ENCODE measurements around the gene SUGP1.

SUGP1 gene

DNA sequence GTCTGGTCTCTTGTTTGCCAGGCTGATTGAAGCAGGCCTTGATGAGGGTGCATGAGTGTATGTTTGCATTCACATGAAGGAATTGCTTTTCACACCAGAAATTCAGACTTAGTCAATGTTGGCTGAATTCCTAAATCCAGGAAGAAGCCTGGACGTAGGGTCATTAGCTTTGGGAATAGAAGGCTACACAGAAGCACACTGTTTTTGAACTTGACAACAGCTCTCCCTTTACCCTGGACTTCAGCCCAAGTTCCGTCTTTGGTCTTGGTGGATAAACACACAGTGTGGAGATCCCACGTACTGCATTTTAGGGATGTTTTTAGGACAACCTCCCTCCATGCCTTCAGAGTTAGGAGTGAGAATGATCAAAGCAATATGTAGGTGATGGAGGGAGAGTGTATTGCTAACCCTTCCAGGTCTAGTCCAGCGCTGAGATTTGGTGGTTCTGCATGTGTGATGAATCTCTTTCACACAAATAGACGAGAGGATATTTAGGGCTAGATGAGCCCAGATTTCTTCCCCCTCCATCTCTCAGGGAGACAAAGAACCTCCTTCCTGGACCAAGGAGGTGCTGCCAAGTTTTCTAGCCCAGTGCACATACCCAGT, 70.0 kb downstream of the SUGP1 start:
- no peak for DNase-seq (ENCODE audit: low read depth)
- H3K4me3 ChIP-seq (ENCODE audit: low read depth, low read length): no peak overlapping the region
- TF ChIP-seq, protein P1, sequence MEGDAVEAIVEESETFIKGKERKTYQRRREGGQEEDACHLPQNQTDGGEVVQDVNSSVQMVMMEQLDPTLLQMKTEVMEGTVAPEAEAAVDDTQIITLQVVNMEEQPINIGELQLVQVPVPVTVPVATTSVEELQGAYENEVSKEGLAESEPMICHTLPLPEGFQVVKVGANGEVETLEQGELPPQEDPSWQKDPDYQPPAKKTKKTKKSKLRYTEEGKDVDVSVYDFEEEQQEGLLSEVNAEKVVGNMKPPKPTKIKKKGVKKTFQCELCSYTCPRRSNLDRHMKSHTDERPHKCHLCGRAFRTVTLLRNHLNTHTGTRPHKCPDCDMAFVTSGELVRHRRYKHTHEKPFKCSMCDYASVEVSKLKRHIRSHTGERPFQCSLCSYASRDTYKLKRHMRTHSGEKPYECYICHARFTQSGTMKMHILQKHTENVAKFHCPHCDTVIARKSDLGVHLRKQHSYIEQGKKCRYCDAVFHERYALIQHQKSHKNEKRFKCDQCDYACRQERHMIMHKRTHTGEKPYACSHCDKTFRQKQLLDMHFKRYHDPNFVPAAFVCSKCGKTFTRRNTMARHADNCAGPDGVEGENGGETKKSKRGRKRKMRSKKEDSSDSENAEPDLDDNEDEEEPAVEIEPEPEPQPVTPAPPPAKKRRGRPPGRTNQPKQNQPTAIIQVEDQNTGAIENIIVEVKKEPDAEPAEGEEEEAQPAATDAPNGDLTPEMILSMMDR (IDR thresholded peaks at IDR 0.05; ENCODE audit: control insufficient read depth, extremely low read depth, insufficient read depth): no peak

DNA sequence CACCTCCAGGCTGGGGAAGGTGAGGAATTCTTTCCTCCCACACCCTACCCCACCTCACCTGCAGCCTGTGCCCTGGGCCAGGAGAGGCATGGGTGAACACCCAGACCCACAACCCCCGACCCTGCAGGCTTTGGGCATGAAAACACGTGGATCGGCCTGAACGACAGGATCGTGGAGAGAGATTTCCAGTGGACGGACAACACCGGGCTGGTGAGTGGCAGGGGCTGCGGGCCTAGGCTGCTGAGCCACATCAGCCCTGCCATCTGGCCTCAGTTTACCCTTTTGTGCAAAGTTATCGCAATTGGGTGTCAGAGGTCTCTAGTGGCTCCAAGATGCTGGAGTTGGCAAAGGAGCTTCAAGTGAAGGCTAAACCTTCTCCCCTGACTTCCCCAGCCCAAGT, 79.8 kb downstream of the SUGP1 start:
- TF ChIP-seq, protein P1 (IDR thresholded peaks at IDR 0.05; ENCODE audit: control insufficient read depth, extremely low read depth, insufficient read depth): no peak
- no peak overlapping the region for H3K4me3 ChIP-seq (ENCODE audit: low read depth, low read length)
- DNase-seq (ENCODE audit: low read depth): no peak

DNA sequence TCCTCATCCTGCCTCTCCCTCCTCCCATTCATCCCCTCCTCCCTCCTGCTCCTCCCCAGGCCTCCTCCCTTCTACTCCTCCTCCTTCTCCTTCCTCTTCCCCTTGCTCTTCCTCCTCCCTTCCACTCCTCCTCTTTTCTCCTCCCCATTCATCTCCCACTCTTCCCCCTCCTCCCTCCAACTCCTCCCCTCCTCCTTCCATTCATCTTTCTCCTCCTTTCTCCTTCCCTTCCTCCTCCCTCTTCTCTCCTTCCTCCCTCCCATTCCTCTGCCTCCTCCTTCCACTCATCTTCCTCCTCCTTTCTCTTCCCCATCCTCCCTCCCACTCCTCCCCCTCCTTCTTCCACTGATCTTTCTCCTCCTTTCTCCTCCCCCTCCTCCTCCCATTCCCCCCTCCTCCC, 80.6 kb downstream of the SUGP1 start:
- TF ChIP-seq, protein P1 (IDR thresholded peaks at IDR 0.05; ENCODE audit: control insufficient read depth, extremely low read depth, insufficient read depth): no peak
- no peak for DNase-seq (ENCODE audit: low read depth)
- H3K4me3 ChIP-seq (ENCODE audit: low read depth, low read length): no peak overlapping the region

DNA sequence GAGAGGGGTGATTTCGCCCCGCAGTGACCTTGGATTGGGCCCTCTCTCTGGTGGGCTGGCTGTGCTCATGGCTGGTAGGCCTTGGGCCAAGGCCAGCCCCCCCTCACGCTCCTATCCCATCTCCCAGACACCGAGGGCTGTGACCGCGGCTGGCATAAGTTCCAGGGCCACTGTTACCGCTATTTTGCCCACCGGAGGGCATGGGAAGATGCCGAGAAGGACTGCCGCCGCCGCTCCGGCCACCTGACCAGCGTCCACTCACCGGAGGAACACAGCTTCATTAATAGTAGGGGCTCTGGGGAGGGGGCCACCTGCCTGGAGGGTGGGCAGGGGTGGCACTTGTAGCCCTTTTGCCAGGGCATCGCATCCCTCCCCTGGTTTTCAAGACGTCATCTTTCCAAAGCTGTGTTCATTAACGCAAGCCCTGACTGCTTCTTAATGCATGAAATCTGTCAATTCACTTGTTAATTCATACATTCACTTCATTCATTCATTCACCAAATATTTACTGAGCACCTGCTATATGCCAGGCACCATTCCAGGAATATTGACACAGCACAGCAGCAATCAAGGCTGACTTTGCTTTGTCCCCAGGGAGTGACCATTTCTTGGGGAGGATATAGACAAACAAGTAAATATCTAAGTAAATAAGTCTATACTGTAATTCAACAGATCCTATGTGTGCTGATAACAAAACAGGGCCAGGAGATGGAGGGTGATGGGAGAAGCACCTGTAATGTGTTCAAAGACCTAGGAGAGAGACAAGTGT, 82.0 kb downstream of the SUGP1 start:
- no peak for DNase-seq (ENCODE audit: low read depth)
- TF ChIP-seq, protein P1 (IDR thresholded peaks at IDR 0.05; ENCODE audit: control insufficient read depth, extremely low read depth, insufficient read depth): no peak
- no peak overlapping the region for H3K4me3 ChIP-seq (ENCODE audit: low read depth, low read length)

DNA sequence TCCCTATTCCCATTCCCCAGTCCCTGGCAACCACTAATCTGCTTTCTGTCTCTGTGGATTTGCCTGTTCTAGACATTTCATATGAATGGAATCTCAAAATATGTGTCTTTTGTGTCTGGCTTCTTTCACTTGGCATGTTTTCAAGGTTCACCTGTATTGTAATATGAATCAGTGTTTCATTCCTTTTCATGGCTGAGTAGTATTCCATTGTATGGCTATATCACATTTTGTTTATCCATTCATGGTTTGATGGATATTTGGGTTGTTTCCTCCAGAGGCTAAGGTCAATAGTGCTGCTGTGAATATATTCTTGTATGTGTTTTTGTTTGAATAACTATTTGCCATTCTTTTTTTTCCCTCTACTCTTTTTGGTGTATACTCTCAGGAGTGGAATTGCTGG, 84.1 kb downstream of the SUGP1 start:
- TF ChIP-seq, protein P1 (IDR thresholded peaks at IDR 0.05; ENCODE audit: control insufficient read depth, extremely low read depth, insufficient read depth): no peak
- DNase-seq (ENCODE audit: low read depth): no peak
- no peak overlapping the region for H3K4me3 ChIP-seq (ENCODE audit: low read depth, low read length)

DNA sequence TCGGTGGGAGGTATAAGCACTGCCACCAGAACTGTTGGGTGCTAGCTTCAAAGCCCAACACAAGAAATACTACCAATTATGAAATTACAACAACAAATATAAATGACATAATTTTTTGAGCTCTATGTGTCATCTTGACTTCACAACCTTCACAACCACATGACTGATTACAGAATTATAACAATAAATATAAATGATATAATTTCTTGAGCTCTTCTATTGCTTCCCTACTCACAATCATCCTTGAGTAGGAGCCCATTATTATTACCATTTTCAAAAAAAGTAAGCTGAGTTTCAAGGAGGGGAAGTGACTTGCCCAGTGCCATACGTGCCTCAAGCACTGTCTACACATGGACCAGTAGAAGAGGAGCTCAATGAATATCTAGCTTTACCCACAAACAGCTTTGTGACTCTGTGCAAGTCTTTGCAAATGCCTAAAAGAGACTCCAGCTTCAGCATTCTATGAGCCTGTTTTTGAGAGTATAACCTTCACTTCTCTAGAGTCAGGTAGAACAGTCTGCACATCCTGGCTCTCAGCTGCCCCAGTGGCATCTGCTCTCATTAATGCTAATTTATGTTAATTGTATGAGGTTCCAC, 86.0 kb downstream of the SUGP1 start:
- DNase-seq (ENCODE audit: low read depth): no peak
- no peak overlapping the region for H3K4me3 ChIP-seq (ENCODE audit: low read depth, low read length)
- TF ChIP-seq, protein P1 (IDR thresholded peaks at IDR 0.05; ENCODE audit: control insufficient read depth, extremely low read depth, insufficient read depth): no peak

Data from LNCaP clone FGC (cell line).